HepG2 (cell line): ENCODE results near the gene ANP32A. TPM values are rescaled to one million over a fixed set of nuclear protein-coding genes. Genes with fewer than 3 reads are reported as not detected.
A peak's percentile ranks its signal among the peaks of the same experiment; 100 is the strongest.

Experiments
- ARNT ChIP-seq: fragments of 450-650 bp; IDR thresholded peaks from 2 replicates; pipeline ENCODE4 v1.6.1; 2017
- ERF ChIP-seq: IDR thresholded peaks from 2 replicates; pipeline ENCODE4 v1.6.1; 2018; ENCODE audit warnings: missing biosample characterization, missing genetic modification reagents
- FOXA3 ChIP-seq: IDR thresholded peaks from 2 replicates; pipeline ENCODE4 v1.6.1; 2016; ENCODE audit warnings: missing genetic modification reagents, missing compliant biosample characterization
- FOXO1 ChIP-seq: sonication (generic); formaldehyde crosslinking; IDR thresholded peaks from 2 replicates; pipeline ENCODE4 v1.4.0; 2020; ENCODE audit warnings: missing genetic modification reagents
- HES4 ChIP-seq: sonication (generic); formaldehyde crosslinking; IDR thresholded peaks from 2 replicates; pipeline ENCODE4 v1.9.0; 2021; ENCODE audit warnings: mild to moderate bottlenecking, missing genetic modification reagents, borderline replicate concordance
- HNRNPL ChIP-seq: fragments of 200-400 bp; formaldehyde crosslinking; IDR thresholded peaks from 2 replicates; pipeline ENCODE4 v1.6.1; 2017; ENCODE audit warnings: mild to moderate bottlenecking, low read depth, low read length
- HOXA7 ChIP-seq: sonication (generic); formaldehyde crosslinking; IDR thresholded peaks from 2 replicates; pipeline ENCODE4 v1.8.1; 2022; ENCODE audit warnings: mild to moderate bottlenecking, missing genetic modification reagents, moderate library complexity
- KAT2B ChIP-seq: fragments of 150-350 bp; IDR thresholded peaks from 2 replicates; pipeline ENCODE4 v1.6.1; 2014; ENCODE audit warnings: low read depth, low read length, borderline replicate concordance
- MAZ ChIP-seq, 2 experiments: sonication (generic) in 1 of 2; formaldehyde crosslinking in 1 of 2; IDR thresholded peaks; 2 replicates each; pipeline versions ENCODE4 v1.5.0 to v1.6.1; 2012 to 2020; ENCODE audit warnings: low read depth in 2 of 2, mild to moderate bottlenecking in 2 of 2, borderline replicate concordance in 1 of 2, improper control_type of control experiment in 1 of 2, low read length in 1 of 2, missing genetic modification reagents in 1 of 2, moderate library complexity in 1 of 2
- PLRG1 ChIP-seq: fragments of 450-650 bp; conservative IDR thresholded peaks from 2 replicates; pipeline ENCODE4 v1.6.1; 2016
- RARA ChIP-seq: IDR thresholded peaks from 2 replicates; pipeline ENCODE4 v1.6.1; 2016; ENCODE audit warnings: missing genetic modification reagents, missing compliant biosample characterization
- RFX5 ChIP-seq: IDR thresholded peaks from 2 replicates; pipeline ENCODE4 v1.6.1; 2011; ENCODE audit warnings: low read depth, low read length, improper control_type of control experiment
- TAF1 ChIP-seq: sonication (generic); formaldehyde crosslinking; IDR thresholded peaks from 2 replicates; pipeline ENCODE4 v1.4.0; 2020; ENCODE audit warnings: missing genetic modification reagents
- ZEB1 ChIP-seq: IDR thresholded peaks from 2 replicates; pipeline ENCODE4 v1.6.1; 2012; ENCODE audit warnings: mild to moderate bottlenecking, low read depth, inconsistent platforms; ENCODE audit not compliant: insufficient replicate concordance
- ZNF207 ChIP-seq: fragments of 450-650 bp; IDR thresholded peaks from 2 replicates; pipeline ENCODE4 v1.6.1; 2016; ENCODE audit warnings: antibody characterized with exemption, borderline replicate concordance
- polyA plus RNA-seq, 8 experiments: library from polyadenylated mRNA; depleted of rRNA in 3 of 8; stranded (reverse) in 7 of 8; unstranded in 1 of 8; fragments of >200 nt; fragmentation: Illumina TruSeq in 4 of 8; extraction: Trizol in 4 of 8; gene quantifications; 2 replicates each; pipeline versions ENCODE4 v1.2.1 to v1.2.3, GENCODE V29; 2011 to 2016; ENCODE audit warnings: low read depth in 4 of 8, missing spikeins in 1 of 8, mixed read lengths in 1 of 8; ENCODE audit not compliant: insufficient read depth in 1 of 8
- total RNA-seq, 5 experiments: library from RNA; depleted of rRNA; stranded (reverse); fragments of >200 nt; fragmentation: Illumina TruSeq; extraction: Trizol; gene quantifications; 2 replicates each; pipeline ENCODE4 v1.2.3, GENCODE V29; 2016; ENCODE audit warnings: low read depth in 1 of 5
- TF ChIP-seq, protein P1 (sequence below): sonication (generic); formaldehyde crosslinking; IDR thresholded peaks from 2 replicates; pipeline ENCODE4 v1.4.0; 2020; ENCODE audit warnings: missing genetic modification reagents, borderline replicate concordance
- TF ChIP-seq, protein P2 (sequence below): IDR thresholded peaks from 2 replicates; pipeline ENCODE4 v1.6.1; 2016; ENCODE audit warnings: low read depth, missing genetic modification reagents, missing compliant biosample characterization
- TF ChIP-seq, protein P3 (sequence below): sonication (generic); formaldehyde crosslinking; conservative IDR thresholded peaks from 2 replicates; pipeline ENCODE4 v1.4.0; 2020; ENCODE audit warnings: missing genetic modification reagents
- TF ChIP-seq, protein P4 (sequence below): sonication (generic); formaldehyde crosslinking; IDR thresholded peaks from 2 replicates; pipeline ENCODE4 v1.8.0; 2022; ENCODE audit warnings: mild to moderate bottlenecking, missing genetic modification reagents, borderline replicate concordance

ANP32A gene
- total and polyA plus RNA-seq, 2 of the 13 experiments (the other 11 are each of a cell fraction or from before 2014, with no cell fraction given): 60.6 to 206 TPM

DNA sequence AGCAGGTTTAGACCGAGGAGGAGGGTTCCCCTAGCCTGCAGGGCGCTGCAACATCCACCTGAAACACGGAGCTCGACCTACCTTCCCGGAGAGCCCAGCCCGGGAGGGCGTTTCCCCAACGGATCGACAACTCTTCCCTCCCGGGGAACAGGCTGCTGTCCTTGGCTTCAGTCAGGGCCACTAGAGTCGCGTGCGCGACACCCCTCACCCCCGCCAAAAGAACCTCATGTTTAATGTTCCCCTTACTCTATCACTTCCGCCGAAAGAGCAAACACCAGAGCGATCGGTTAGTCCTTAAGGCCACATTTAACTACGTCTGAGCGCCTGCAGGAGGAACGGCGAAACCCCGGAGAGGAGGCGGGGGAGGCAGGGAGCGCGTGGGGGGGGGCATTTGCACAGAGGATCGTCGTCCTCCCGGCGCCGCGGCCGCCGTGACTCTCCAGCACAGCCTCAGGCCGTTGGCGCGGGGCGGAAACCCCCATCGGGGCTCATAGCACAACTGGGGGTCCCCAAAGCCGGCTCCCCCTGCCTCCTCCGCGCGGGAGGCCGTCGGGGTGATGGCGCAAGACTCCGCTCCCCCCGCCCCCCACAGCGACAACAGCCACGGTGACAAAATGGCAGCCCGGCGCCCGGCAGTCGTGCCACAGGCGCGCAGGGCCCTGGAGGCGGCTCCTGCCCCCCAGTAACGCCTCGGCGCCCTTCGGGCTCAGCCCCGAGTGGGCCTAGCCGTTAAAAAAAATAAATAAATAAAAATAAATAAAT, 3.2 kb downstream of the ANP32A start (continued):
- TF ChIP-seq, protein P1, sequence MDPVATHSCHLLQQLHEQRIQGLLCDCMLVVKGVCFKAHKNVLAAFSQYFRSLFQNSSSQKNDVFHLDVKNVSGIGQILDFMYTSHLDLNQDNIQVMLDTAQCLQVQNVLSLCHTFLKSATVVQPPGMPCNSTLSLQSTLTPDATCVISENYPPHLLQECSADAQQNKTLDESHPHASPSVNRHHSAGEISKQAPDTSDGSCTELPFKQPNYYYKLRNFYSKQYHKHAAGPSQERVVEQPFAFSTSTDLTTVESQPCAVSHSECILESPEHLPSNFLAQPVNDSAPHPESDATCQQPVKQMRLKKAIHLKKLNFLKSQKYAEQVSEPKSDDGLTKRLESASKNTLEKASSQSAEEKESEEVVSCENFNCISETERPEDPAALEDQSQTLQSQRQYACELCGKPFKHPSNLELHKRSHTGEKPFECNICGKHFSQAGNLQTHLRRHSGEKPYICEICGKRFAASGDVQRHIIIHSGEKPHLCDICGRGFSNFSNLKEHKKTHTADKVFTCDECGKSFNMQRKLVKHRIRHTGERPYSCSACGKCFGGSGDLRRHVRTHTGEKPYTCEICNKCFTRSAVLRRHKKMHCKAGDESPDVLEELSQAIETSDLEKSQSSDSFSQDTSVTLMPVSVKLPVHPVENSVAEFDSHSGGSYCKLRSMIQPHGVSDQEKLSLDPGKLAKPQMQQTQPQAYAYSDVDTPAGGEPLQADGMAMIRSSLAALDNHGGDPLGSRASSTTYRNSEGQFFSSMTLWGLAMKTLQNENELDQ: no peak
- TF ChIP-seq RFX5 (no peak), KAT2B (no peak), TAF1 (peak; percentile 37), ARNT (no peak), ERF (CRISPR knock-in tag) (no peak), PLRG1 (no peak), RARA (no peak), ZNF207 (no peak), FOXA3 (CRISPR knock-in tag) (no peak; the same call in 1 of the 2 replicates), HOXA7 (CRISPR knock-in tag) (no peak), HES4 (CRISPR knock-in tag) (no peak), HNRNPL (no peak), ZEB1 (no peak), MAZ (IDR thresholded peaks at IDR 0.05; ENCODE audit: borderline replicate concordance, low read depth, low read length) (0 out of 2 replicates have a peak, but pooled peaks have one; percentile 37), MAZ (CRISPR knock-in tag; IDR thresholded peaks at IDR 0.05; ENCODE audit: low read depth) (peak; percentile 70), FOXO1 (CRISPR knock-in tag) (no peak)
- TF ChIP-seq, protein P2, sequence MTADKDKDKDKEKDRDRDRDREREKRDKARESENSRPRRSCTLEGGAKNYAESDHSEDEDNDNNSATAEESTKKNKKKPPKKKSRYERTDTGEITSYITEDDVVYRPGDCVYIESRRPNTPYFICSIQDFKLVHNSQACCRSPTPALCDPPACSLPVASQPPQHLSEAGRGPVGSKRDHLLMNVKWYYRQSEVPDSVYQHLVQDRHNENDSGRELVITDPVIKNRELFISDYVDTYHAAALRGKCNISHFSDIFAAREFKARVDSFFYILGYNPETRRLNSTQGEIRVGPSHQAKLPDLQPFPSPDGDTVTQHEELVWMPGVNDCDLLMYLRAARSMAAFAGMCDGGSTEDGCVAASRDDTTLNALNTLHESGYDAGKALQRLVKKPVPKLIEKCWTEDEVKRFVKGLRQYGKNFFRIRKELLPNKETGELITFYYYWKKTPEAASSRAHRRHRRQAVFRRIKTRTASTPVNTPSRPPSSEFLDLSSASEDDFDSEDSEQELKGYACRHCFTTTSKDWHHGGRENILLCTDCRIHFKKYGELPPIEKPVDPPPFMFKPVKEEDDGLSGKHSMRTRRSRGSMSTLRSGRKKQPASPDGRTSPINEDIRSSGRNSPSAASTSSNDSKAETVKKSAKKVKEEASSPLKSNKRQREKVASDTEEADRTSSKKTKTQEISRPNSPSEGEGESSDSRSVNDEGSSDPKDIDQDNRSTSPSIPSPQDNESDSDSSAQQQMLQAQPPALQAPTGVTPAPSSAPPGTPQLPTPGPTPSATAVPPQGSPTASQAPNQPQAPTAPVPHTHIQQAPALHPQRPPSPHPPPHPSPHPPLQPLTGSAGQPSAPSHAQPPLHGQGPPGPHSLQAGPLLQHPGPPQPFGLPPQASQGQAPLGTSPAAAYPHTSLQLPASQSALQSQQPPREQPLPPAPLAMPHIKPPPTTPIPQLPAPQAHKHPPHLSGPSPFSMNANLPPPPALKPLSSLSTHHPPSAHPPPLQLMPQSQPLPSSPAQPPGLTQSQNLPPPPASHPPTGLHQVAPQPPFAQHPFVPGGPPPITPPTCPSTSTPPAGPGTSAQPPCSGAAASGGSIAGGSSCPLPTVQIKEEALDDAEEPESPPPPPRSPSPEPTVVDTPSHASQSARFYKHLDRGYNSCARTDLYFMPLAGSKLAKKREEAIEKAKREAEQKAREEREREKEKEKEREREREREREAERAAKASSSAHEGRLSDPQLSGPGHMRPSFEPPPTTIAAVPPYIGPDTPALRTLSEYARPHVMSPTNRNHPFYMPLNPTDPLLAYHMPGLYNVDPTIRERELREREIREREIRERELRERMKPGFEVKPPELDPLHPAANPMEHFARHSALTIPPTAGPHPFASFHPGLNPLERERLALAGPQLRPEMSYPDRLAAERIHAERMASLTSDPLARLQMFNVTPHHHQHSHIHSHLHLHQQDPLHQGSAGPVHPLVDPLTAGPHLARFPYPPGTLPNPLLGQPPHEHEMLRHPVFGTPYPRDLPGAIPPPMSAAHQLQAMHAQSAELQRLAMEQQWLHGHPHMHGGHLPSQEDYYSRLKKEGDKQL (CRISPR knock-in tag): no peak
- TF ChIP-seq, protein P3, sequence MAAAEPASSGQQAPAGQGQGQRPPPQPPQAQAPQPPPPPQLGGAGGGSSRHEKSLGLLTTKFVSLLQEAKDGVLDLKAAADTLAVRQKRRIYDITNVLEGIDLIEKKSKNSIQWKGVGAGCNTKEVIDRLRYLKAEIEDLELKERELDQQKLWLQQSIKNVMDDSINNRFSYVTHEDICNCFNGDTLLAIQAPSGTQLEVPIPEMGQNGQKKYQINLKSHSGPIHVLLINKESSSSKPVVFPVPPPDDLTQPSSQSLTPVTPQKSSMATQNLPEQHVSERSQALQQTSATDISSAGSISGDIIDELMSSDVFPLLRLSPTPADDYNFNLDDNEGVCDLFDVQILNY: no peak
- TF ChIP-seq, protein P4, sequence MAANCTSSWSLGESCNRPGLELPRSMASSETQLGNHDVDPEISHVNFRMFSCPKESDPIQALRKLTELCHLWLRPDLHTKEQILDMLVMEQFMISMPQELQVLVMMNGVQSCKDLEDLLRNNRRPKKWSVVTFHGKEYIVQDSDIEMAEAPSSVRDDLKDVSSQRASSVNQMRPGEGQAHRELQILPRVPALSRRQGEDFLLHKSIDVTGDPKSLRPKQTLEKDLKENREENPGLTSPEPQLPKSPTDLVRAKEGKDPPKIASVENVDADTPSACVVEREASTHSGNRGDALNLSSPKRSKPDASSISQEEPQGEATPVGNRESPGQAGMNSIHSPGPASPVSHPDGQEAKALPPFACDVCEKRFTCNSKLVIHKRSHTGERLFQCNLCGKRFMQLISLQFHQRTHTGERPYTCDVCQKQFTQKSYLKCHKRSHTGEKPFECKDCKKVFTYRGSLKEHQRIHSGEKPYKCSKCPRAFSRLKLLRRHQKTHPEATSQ: no peak
